ENCODE measurements around the gene KRTAP4-8.
"Not testable (repeated sequence)": the region's sequence is repeated elsewhere in the genome, so short reads cannot be mapped to it uniquely, and the experiment has no call there.

- TF ChIP-seq CTCF (optimal IDR thresholded peaks at IDR 0.05 in 1 of 3, IDR thresholded peaks at IDR 0.05 in 1 of 3, conservative IDR thresholded peaks at IDR 0.05 in 1 of 3; ENCODE audit: extremely low read depth in 1 of 3, insufficient read depth in 2 of 3, low read length in 3 of 3); EZH2 (IDR thresholded peaks at IDR 0.05; ENCODE audit: low read length): not testable (repeated sequence)
Measured at GRCh38 chr17:41123292-41123990, 25.5 kb upstream of the KRTAP4-8 start.

All from keratinocyte (primary cell).